Hepatocyte (in vitro differentiated cells): ENCODE results near the gene CEP295NL. TPM values are rescaled to one million over a fixed set of nuclear protein-coding genes. Genes with fewer than 3 reads are reported as not detected.
A peak's percentile ranks its signal among the peaks of the same experiment; 100 is the strongest.

Experiments used
- DNase-seq: peaks from one replicate; pipeline ENCODE4 v3.0.0-alpha.2; 2016; ENCODE audit warnings: low spot score
- H2AFZ ChIP-seq: fragments of 200-600 bp; sonication (generic); 2 replicates; pipeline ENCODE4 v1.6.0; 2016; ENCODE audit warnings: antibody characterized with exemption, mild to moderate bottlenecking
- H3K27ac ChIP-seq: fragments of 200-600 bp; sonication (generic); 2 replicates; pipeline ENCODE4 v1.5.1; 2016; ENCODE audit warnings: mild to moderate bottlenecking
- H3K27me3 ChIP-seq: fragments of 200-600 bp; sonication (generic); 2 replicates; pipeline ENCODE4 v1.6.1; 2016
- H3K36me3 ChIP-seq: fragments of 200-600 bp; sonication (generic); replicated peaks from 2 replicates; pipeline ENCODE4 v1.5.1; 2016; ENCODE audit warnings: low read depth; ENCODE audit not compliant: insufficient read depth
- H3K4me1 ChIP-seq: fragments of 200-600 bp; sonication (generic); 2 replicates; pipeline ENCODE4 v1.5.1; 2016; ENCODE audit warnings: mild to moderate bottlenecking, moderate library complexity; ENCODE audit not compliant: insufficient read depth
- H3K4me2 ChIP-seq: fragments of 200-600 bp; sonication (generic); 2 replicates; pipeline ENCODE4 v1.6.0; 2016
- H3K4me3 ChIP-seq: fragments of 200-600 bp; sonication (generic); 2 replicates; pipeline ENCODE4 v1.5.1; 2016; ENCODE audit warnings: mild to moderate bottlenecking
- H3K79me2 ChIP-seq: fragments of 200-600 bp; sonication (generic); 2 replicates; pipeline ENCODE4 v1.6.0; 2017; ENCODE audit warnings: mild to moderate bottlenecking
- H3K9me2 ChIP-seq: fragments of 200-600 bp; sonication (generic); replicated peaks from 2 replicates; pipeline ENCODE4 v1.6.0; 2017; ENCODE audit warnings: mild to moderate bottlenecking; ENCODE audit not compliant: insufficient read depth
- H3K9me3 ChIP-seq: fragments of 200-600 bp; sonication (generic); 2 replicates; pipeline ENCODE4 v1.5.1; 2016; ENCODE audit warnings: low read depth, mild to moderate bottlenecking
- H4K20me1 ChIP-seq: fragments of 200-600 bp; sonication (generic); 2 replicates; pipeline ENCODE4 v1.6.0; 2016; ENCODE audit warnings: mild to moderate bottlenecking; ENCODE audit not compliant: insufficient read depth, poor library complexity, severe bottlenecking
- CTCF ChIP-seq: fragments of 200-600 bp; sonication (generic); IDR thresholded peaks from 2 replicates; pipeline ENCODE4 v1.5.1; 2016; ENCODE audit warnings: antibody characterized with exemption, mild to moderate bottlenecking; ENCODE audit not compliant: poor library complexity
- EZH2 ChIP-seq: fragments of 200-600 bp; sonication (generic); IDR thresholded peaks from 2 replicates; pipeline ENCODE4 v1.6.1; 2016; ENCODE audit warnings: antibody characterized with exemption, mild to moderate bottlenecking, borderline replicate concordance
- EZH2phosphoT487 ChIP-seq: fragments of 200-600 bp; sonication (generic); IDR thresholded peaks from one replicate; pipeline ENCODE4 v1.6.1; 2018; ENCODE audit warnings: antibody characterized with exemption, mild to moderate bottlenecking, low read depth, moderate library complexity; ENCODE audit not compliant: unreplicated experiment, severe bottlenecking
- WGBS: methylation state at CpG from one replicate; pipeline ENCODE4 v1.1.6; 2016; ENCODE audit warnings: low lambda C conversion rate; ENCODE audit errors: missing lambda C conversion rate; 5-methylcytosine and 5-hydroxymethylcytosine counted together
- polyA plus RNA-seq: library from polyadenylated mRNA; unstranded; fragments of >200 nt; fragmentation: Nextera tagmentation; extraction: Ambion mirVana; gene quantifications from 2 replicates; pipeline ENCODE4 v1.2.1, GENCODE V29; 2016
- total RNA-seq: library from RNA; depleted of rRNA; stranded (reverse); fragments of >200 nt; gene quantifications from 2 replicates; pipeline ENCODE4 v1.2.3, GENCODE V29; 2014

The CEP295NL gene
- total and polyA plus RNA-seq, 2 experiments from 2014 or later: 0.17 to 0.97 TPM

GRCh38 chr17:78935419-78936323 is 32.7 kb upstream of the CEP295NL start:
- H3K4me2 ChIP-seq: peak overlapping the region; percentile 59
- H4K20me1 ChIP-seq: no peaks in the 10 kb centered on the region
- no peak overlapping the region for H2AFZ ChIP-seq
- H3K9me2 ChIP-seq: no peaks in the 10 kb centered on the region
- H3K27ac ChIP-seq: peak overlapping the region; percentile 96
- H3K4me3 ChIP-seq: no peak overlapping the region
- 51% methylated on average over 31 of the region's 33 CpGs for WGBS
- DNase-seq: peak; percentile 86
- no peaks in the 10 kb centered on the region for H3K36me3 ChIP-seq
- H3K4me1 ChIP-seq: peaks cover 33% of the 10 kb centered on the region
- H3K27me3 ChIP-seq: no peaks in the 10 kb centered on the region
- TF ChIP-seq CTCF: no peak
- no peak for TF ChIP-seq EZH2
- TF ChIP-seq EZH2phosphoT487: no peak
- no peaks in the 10 kb centered on the region for H3K9me3 ChIP-seq
- no peaks in the 10 kb centered on the region for H3K79me2 ChIP-seq

GRCh38 chr17:78934681-78935418 is 31.8 kb upstream of the CEP295NL start:
- Histone ChIP-seq H3K9me2 (no peaks in the 10 kb centered on the region), H3K9me3 (no peaks in the 10 kb centered on the region), H2AFZ (no peak overlapping the region), H4K20me1 (no peaks in the 10 kb centered on the region), H3K27me3 (no peaks in the 10 kb centered on the region), H3K27ac (peak overlapping the region; percentile 96), H3K36me3 (no peaks in the 10 kb centered on the region), H3K4me1 (peaks cover 32% of the 10 kb centered on the region), H3K4me3 (no peak overlapping the region), H3K79me2 (no peaks in the 10 kb centered on the region), H3K4me2 (peak overlapping the region; percentile 60)
- TF ChIP-seq EZH2 (no peak), EZH2phosphoT487 (no peak), CTCF (no peak)
- DNase-seq: no peak
- 82% methylated on average over 18 of the region's 19 CpGs for WGBS

GRCh38 chr17:78933959-78934568 is 31.1 kb upstream of the CEP295NL start:
- 33% methylated on average over 16 of the region's 16 CpGs for WGBS
- H3K4me2 ChIP-seq: peak overlapping the region; percentile 60
- peak overlapping the region; percentile 96 for H3K27ac ChIP-seq
- no peak overlapping the region for H3K4me3 ChIP-seq
- DNase-seq: peak; percentile 93
- no peaks in the 10 kb centered on the region for H3K9me3 ChIP-seq
- no peaks in the 10 kb centered on the region for H3K9me2 ChIP-seq
- H3K27me3 ChIP-seq: no peaks in the 10 kb centered on the region
- H3K4me1 ChIP-seq: peaks cover 27% of the 10 kb centered on the region
- no peaks in the 10 kb centered on the region for H3K79me2 ChIP-seq
- no peak overlapping the region for H2AFZ ChIP-seq
- TF ChIP-seq CTCF (no peak), EZH2phosphoT487 (no peak), EZH2 (no peak)
- H4K20me1 ChIP-seq: no peaks in the 10 kb centered on the region
- H3K36me3 ChIP-seq: no peaks in the 10 kb centered on the region
